B cell (primary cell): ENCODE results near the gene TMEM86B.

Experiments used
- CTCF ChIP-seq: fragments of 200-600 bp; IDR thresholded peaks from one replicate; pipeline ENCODE4 v1.8.0; 2022; ENCODE audit warnings: antibody characterized with exemption, mild to moderate bottlenecking
- EZH2 ChIP-seq: IDR thresholded peaks from 2 replicates; pipeline ENCODE4 v1.6.1; 2012; ENCODE audit warnings: borderline replicate concordance, low read depth, mild to moderate bottlenecking, moderate library complexity, low read length; ENCODE audit not compliant: insufficient read depth, poor library complexity, severe bottlenecking

- no peak for TF ChIP-seq CTCF
- no peak for TF ChIP-seq EZH2
Measured at GRCh38 chr19:55213547-55213946, 15.0 kb downstream of the TMEM86B start.
